Measurements from ENCODE around the gene TMUB1. TPM values are rescaled to one million over a fixed set of nuclear protein-coding genes. Genes with fewer than 3 reads are reported as not detected.

TMUB1 gene
- total and polyA plus RNA-seq, 2 experiments from 2014 or later: 45.0 to 83.1 TPM

GRCh38 chr7:151104411-151105235 is 21.3 kb upstream of the TMUB1 start:
- Histone ChIP-seq H2AFZ (no peak overlapping the region), H3K79me2 (peaks cover 82% of the 10 kb centered on the region), H3K9me3 (ENCODE audit: low read depth) (no peaks in the 10 kb centered on the region), H3K36me3 (replicated peaks; ENCODE audit: insufficient read depth, low read depth) (no peaks in the 10 kb centered on the region), H3K27me3 (no peaks in the 10 kb centered on the region), H3K4me3 (no peak overlapping the region), H3K27ac (no peak overlapping the region), H3K4me2 (no peak overlapping the region), H3K4me1 (ENCODE audit: insufficient read depth) (no peaks in the 10 kb centered on the region), H3K9me2 (replicated peaks; ENCODE audit: insufficient read depth) (no peaks in the 10 kb centered on the region), H4K20me1 (ENCODE audit: insufficient read depth, poor library complexity, severe bottlenecking) (peaks cover 67% of the 10 kb centered on the region)
- 82% methylated on average over 23 of the region's 23 CpGs for WGBS (ENCODE audit: low lambda C conversion rate, missing lambda C conversion rate)
- no peak for DNase-seq (ENCODE audit: low spot score)
- TF ChIP-seq EZH2 (IDR thresholded peaks at IDR 0.05; ENCODE audit: borderline replicate concordance): no peak
- no peak for TF ChIP-seq EZH2phosphoT487 (IDR thresholded peaks at IDR 0.05; ENCODE audit: low read depth, severe bottlenecking, unreplicated experiment)
- TF ChIP-seq CTCF (IDR thresholded peaks at IDR 0.05; ENCODE audit: poor library complexity): no peak

DNA sequence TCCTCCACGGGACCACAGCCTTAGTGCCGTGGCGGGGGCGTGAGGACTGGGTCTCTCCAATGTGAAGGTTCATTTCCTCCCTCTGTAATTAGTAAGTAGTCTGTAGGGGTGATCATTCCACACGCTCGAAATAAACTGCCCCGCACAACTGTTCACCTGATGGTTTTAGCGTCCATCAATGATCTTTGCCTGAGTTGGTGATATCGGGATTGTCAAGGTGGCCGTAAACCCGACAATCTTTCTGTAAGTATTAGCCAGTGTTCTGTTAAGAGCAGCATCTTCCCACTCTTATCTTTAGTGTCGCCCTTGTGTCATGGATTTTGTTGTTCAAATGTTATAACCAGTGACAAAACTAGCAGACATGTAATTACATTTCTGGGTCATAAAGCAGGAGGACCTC is 20.7 kb upstream of the TMUB1 start:
- H3K27ac ChIP-seq: no peak overlapping the region
- H3K4me2 ChIP-seq: no peak overlapping the region
- H2AFZ ChIP-seq: no peak overlapping the region
- no peaks in the 10 kb centered on the region for H3K27me3 ChIP-seq
- peaks cover 65% of the 10 kb centered on the region for H4K20me1 ChIP-seq (ENCODE audit: insufficient read depth, poor library complexity, severe bottlenecking)
- peaks cover 82% of the 10 kb centered on the region for H3K79me2 ChIP-seq
- no peak for TF ChIP-seq CTCF (IDR thresholded peaks at IDR 0.05; ENCODE audit: poor library complexity)
- TF ChIP-seq EZH2phosphoT487 (IDR thresholded peaks at IDR 0.05; ENCODE audit: low read depth, severe bottlenecking, unreplicated experiment): no peak
- no peak for TF ChIP-seq EZH2 (IDR thresholded peaks at IDR 0.05; ENCODE audit: borderline replicate concordance)
- H3K4me3 ChIP-seq: no peak overlapping the region
- no peaks in the 10 kb centered on the region for H3K36me3 ChIP-seq (replicated peaks; ENCODE audit: insufficient read depth, low read depth)
- no peaks in the 10 kb centered on the region for H3K9me2 ChIP-seq (replicated peaks; ENCODE audit: insufficient read depth)
- no peak for DNase-seq (ENCODE audit: low spot score)
- H3K9me3 ChIP-seq (ENCODE audit: low read depth): no peaks in the 10 kb centered on the region
- 81% methylated on average over 12 of the region's 12 CpGs for WGBS (ENCODE audit: low lambda C conversion rate, missing lambda C conversion rate)
- H3K4me1 ChIP-seq (ENCODE audit: insufficient read depth): no peaks in the 10 kb centered on the region

GRCh38 chr7:151102991-151103390 is 19.7 kb upstream of the TMUB1 start:
- H3K27me3 ChIP-seq: no peaks in the 10 kb centered on the region
- H3K36me3 ChIP-seq (replicated peaks; ENCODE audit: insufficient read depth, low read depth): no peaks in the 10 kb centered on the region
- H3K79me2 ChIP-seq: peaks cover 82% of the 10 kb centered on the region
- no peak for DNase-seq (ENCODE audit: low spot score)
- 88% methylated on average over 3 of the region's 3 CpGs for WGBS (ENCODE audit: low lambda C conversion rate, missing lambda C conversion rate)
- H3K27ac ChIP-seq: no peak overlapping the region
- no peaks in the 10 kb centered on the region for H3K4me1 ChIP-seq (ENCODE audit: insufficient read depth)
- peaks cover 69% of the 10 kb centered on the region for H4K20me1 ChIP-seq (ENCODE audit: insufficient read depth, poor library complexity, severe bottlenecking)
- no peak overlapping the region for H3K4me2 ChIP-seq
- H3K9me3 ChIP-seq (ENCODE audit: low read depth): no peaks in the 10 kb centered on the region
- no peak overlapping the region for H3K4me3 ChIP-seq
- H3K9me2 ChIP-seq (replicated peaks; ENCODE audit: insufficient read depth): no peaks in the 10 kb centered on the region
- H2AFZ ChIP-seq: no peak overlapping the region
- TF ChIP-seq EZH2 (IDR thresholded peaks at IDR 0.05; ENCODE audit: borderline replicate concordance) (no peak), EZH2phosphoT487 (IDR thresholded peaks at IDR 0.05; ENCODE audit: low read depth, severe bottlenecking, unreplicated experiment) (no peak), CTCF (IDR thresholded peaks at IDR 0.05; ENCODE audit: poor library complexity) (no peak)

Data from hepatocyte (in vitro differentiated cells).